Measurements from ENCODE around the gene AHCYL1.
"Not testable (repeated sequence)": the region's sequence is repeated elsewhere in the genome, so short reads cannot be mapped to it uniquely, and the experiment has no call there.

Gene AHCYL1

GRCh38 chr1:110002695-110003094 is 18.1 kb downstream of the AHCYL1 start:
- no peak for DNase-seq

GRCh38 chr1:110003747-110004428 is 19.3 kb downstream of the AHCYL1 start:
- no peak for DNase-seq

- DNase-seq = no peak
Observed at GRCh38 chr1:110004583-110004982, 20.0 kb downstream of the AHCYL1 start.

- DNase-seq = no peak
Observed at GRCh38 chr1:110005971-110006370, 21.4 kb downstream of the AHCYL1 start.

GRCh38 chr1:110006516-110006915 is 22.0 kb downstream of the AHCYL1 start:
- DNase-seq = no peak

GRCh38 chr1:110007046-110007830 is 22.7 kb downstream of the AHCYL1 start:
- DNase-seq = no peak

- no peak for DNase-seq
Observed at GRCh38 chr1:110008971-110009565, 24.5 kb downstream of the AHCYL1 start.

GRCh38 chr1:110011527-110012041 is 27.0 kb downstream of the AHCYL1 start:
- no peak for DNase-seq

- DNase-seq = no peak
Observed at GRCh38 chr1:110012100-110012780, 27.7 kb downstream of the AHCYL1 start.

- no peak for DNase-seq
Observed at GRCh38 chr1:110017792-110018191, 33.2 kb downstream of the AHCYL1 start.

GRCh38 chr1:110018396-110018795 is 33.8 kb downstream of the AHCYL1 start:
- no peak for DNase-seq

- DNase-seq = no peak
Observed at GRCh38 chr1:110019770-110020169, 35.2 kb downstream of the AHCYL1 start.

- DNase-seq = no peak
Observed at GRCh38 chr1:110021285-110021684, 36.7 kb downstream of the AHCYL1 start.

- no peak for DNase-seq
Observed at GRCh38 chr1:110024613-110025012, 40.0 kb downstream of the AHCYL1 start.

GRCh38 chr1:110030687-110031086 is 46.1 kb downstream of the AHCYL1 start:
- DNase-seq = not testable (repeated sequence)

- DNase-seq = no peak
Observed at GRCh38 chr1:110032327-110032726, 47.8 kb downstream of the AHCYL1 start.

GRCh38 chr1:110033421-110033820 is 48.9 kb downstream of the AHCYL1 start:
- no peak for DNase-seq

GRCh38 chr1:110034040-110034450 is 49.5 kb downstream of the AHCYL1 start:
- DNase-seq = no peak

- peak; percentile 89 for DNase-seq
Observed at GRCh38 chr1:110034451-110035235, 50.1 kb downstream of the AHCYL1 start, which contains the start of gene STRIP1. Gene STRIP1 (plus strand): TSS chr1:110034624. CDS start chr1:110034638, 14 bp downstream.

GRCh38 chr1:110035236-110035752 is 50.7 kb downstream of the AHCYL1 start:
- DNase-seq = no peak

GRCh38 chr1:110038271-110038670 is 53.7 kb downstream of the AHCYL1 start:
- no peak for DNase-seq

- DNase-seq = no peak
Observed at GRCh38 chr1:110039641-110040040, 55.1 kb downstream of the AHCYL1 start.
